Effector CD8-positive, alpha-beta T cell (primary cell): ENCODE results near the gene TRPC4AP.
"Not testable (repeated sequence)": the region's sequence is repeated elsewhere in the genome, so short reads cannot be mapped to it uniquely, and the experiment has no call there.

Experiments
- DNase-seq: peaks from one replicate; lab custom pipeline; 2025; lab: John Stamatoyannopoulos, UW

The TRPC4AP gene

DNA sequence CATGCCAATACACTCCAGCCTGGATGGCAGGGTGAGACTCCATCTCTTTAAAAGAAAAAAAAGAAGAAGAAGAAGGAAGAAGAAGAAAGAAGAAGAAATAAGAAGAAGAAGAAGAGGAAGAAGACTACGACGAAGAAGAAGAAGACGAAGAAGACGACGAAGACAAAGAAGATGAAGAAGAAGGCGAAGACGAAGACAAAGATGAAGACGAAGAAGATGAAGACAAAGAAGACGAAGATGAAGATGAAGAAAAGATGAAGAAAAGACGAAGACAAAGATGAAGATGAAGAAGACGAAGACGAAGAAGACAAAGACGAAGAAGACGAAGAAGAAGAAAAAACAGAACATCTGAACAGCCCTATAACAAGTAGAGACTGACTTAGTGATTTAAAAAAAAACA is 33.0 kb downstream of the TRPC4AP start:
- no peak for DNase-seq

- no peak for DNase-seq
Measured at GRCh38 chr20:35059110-35059509, 33.5 kb downstream of the TRPC4AP start.

DNA sequence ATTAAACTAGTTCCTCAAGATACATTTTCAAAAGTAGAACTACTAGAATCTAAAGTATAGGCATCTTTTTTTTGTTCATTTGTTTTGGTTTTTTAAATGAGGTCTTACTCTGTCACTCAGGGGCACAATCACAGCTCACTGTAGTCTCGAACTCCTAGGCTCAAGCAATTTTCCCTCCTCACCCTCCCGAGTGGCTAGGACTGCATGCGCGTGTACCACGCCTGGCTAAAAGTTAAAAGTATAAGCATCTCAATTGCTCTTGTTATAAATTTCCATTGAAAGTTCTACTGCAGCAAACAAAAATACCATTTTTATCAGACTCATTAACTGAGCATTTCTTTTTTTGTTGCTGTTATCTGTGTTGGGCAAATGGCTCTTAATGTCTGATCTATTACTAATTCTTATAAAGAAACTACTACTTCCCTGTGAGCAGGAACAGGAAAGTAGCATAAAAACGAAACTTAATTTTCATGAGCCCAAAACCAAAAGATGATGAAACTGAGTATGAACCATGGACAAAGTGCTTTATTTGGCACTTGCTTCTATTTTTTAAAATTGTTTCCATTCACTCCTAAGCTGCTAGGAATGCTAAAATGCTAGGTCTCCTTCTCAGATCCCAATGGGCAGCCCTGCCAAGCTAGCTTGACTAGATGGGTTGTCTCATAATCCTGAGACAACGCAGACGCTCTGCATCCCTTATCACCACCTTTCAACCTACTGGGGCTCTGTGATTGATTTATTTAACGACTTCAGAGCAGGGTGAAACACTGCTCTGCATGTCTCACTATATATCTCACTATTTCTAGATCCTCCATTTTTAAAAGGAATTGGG is 36.9 kb downstream of the TRPC4AP start:
- no peak for DNase-seq

- no peak for DNase-seq
Measured at GRCh38 chr20:35054814-35055213, 37.8 kb downstream of the TRPC4AP start.

DNA sequence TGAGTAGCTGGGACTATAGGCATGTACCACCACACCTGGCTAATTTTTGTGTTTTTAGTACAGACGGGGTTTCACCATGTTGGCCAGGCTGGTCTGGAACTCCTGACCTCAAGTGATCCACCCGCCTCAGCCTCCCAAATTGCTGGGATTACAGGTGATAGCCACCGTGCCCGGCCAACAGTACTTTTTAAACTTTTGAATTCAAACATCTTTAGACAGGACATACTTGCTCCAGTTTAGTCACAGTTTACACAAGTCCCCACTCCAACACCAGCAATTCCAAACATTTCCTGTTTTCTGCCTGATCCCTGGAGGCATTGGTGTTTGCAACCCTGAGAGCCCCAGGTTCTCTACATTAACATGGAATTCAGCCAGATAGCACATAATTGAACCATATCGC is 40.0 kb downstream of the TRPC4AP start:
- not testable (repeated sequence) for DNase-seq

GRCh38 chr20:35049776-35050352 is 42.7 kb downstream of the TRPC4AP start:
- DNase-seq: no peak

DNA sequence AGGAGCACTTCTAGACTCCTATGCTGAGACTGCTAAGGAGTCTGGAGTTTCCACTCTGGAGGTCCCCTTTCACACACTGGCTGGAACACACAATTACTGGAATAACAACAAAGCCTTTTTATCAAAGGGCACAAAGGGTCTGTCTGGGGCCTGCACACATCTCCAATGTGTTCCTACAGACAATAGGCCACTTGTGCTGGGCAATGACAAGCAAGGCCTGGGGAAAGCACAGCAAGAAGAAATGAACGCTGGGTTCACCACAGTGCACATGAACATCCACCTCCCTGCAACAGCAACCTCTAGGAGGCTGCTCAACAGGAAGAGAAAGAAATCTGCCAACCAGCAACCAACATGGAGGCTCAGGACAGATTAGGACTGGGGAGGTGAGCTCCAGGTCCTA is 43.9 kb downstream of the TRPC4AP start:
- no peak for DNase-seq

GRCh38 chr20:35042268-35042667 is 50.3 kb downstream of the TRPC4AP start:
- DNase-seq: no peak

DNA sequence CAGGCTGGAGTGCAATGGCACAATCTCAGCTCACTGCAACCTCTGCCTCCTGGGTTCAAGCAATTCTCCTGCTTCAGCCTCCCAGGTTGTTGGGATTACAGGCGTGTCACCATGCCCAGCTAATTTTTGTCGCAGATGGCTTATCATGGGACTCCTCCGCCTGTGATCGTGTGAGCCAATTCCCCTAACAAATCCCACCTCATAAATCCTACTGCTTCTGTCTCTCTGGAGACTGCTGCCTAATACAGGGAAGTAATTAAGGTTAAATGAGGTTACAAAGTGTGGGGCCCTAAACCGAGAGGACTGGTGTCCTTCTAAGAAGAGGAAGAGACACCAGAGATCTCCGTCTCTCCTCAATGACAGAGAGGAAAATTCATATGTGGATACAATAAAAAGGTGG is 52.0 kb downstream of the TRPC4AP start:
- no peak for DNase-seq

DNA sequence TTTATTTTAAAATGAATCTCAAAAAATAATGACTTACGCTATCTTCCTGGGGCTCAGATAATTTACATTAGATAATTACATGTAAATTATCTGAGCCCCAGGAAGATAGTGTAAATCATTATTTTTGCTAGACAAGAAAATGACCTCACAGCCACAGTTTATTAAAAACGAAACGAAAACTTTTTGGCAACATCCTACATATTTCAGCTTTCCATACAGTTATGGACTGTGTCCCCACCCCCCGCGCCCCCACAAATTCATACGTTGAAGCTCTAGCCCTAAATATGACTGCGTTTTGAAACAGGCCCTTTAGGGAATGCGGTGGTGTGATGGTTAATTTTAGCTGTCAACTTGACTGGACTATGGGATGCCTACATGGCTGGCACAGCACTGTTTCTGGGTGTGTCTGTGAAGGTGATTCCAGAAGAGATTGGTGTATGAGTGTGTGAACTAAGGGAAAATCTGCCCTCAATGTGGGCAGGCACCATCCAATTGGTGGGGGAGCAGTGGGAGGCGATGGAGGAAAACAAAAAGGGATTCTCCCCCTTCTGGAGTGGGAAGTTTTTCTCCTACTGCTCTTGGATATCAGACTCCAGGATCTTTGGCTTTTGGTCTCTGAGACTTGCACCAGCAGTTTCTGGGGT is 52.6 kb downstream of the TRPC4AP start:
- no peak for DNase-seq

DNA sequence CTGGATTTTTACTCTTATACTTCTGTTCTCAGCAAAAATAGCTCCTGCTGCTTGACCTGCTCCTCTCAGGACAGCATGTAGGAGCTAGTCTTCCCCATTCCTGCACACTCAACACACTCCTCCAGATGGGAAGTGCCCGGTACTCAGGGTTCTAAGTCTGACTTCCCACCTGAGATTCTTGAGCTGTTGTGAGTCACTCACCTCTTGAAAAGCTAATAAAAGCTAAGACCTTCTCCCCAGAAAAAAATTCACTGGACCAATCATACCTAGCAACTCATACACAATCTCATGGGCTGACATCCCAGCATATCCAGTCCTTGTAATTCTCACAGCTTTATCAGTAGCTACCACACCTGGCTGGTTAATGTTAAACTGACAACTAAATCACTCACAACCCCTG is 53.5 kb downstream of the TRPC4AP start:
- DNase-seq: no peak

DNA sequence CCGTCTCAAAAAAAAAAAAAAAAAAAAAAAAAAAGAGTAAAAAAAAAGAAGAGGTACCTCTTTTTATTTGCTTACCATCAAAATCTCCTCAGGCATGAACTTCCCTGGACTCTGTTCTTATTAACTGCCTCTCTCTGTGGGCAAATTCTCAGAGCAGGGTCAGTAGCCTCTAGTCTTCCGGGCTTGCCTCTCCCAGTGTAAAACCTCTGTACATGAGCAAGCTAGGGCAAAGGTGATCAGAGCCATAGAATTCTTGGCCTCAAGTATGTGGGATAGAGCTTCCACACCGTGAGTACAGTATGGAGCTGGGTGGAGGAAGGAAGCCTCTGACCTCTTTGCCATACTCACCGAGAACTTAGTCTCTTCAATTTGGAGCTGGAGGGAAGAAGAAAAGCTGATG is 58.5 kb downstream of the TRPC4AP start:
- DNase-seq: no peak

DNA sequence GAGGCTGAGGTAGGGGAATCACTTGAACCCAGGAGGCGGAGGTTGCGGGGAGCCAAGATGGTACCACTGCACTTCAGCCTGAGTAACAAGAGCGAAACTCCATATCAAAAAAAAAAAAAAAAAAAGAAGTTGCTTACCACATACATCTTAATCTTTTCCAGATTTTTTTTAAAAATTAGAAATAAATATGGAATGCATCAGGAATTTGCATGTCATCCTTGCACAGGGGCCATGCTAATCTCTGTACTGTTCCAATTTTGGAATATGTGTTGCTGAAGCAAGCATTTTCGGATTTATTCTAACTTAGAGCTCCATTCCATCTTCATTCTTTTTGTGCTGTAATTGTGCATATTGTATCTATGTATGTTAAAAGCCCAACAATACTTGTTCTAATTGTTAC is 62.5 kb downstream of the TRPC4AP start:
- DNase-seq: no peak

DNA sequence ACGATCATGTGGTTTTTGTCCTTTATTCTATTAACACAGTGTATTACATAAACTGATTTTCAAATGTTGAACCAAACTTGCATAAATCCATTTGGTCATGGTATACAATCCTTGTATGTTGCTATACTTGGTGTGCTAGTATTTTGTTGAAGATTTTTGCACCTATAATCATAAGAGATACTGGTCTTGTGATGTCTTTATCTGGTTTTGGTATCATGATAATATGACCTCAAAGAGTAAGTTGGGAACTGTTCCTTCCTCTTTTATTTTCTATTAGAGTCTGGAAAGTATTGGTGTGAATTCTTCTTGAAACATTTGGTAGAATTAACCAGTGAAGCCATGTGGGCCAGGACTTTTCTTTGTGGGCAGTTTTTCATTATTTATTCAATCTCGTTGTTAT is 65.3 kb downstream of the TRPC4AP start:
- no peak for DNase-seq

DNA sequence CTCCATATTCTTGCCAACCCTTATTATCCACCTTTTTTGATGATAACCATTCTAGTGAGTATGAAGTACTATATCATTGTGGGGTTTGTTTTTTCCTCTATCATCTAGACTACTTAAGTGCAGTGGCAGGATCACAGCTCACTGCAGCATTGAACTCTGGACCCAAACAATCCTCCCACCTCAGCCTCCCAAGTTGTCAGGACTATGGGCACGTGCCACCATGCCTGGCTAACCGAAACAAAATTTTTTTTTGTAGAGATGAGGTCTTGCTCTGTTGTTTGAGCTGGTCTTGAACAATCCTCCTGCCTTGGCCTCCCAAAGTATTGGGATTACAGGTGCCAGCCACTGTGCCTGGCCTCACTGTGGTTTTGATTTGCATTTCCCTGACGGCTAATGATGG is 67.5 kb downstream of the TRPC4AP start:
- DNase-seq: no peak

GRCh38 chr20:35023624-35024023 is 69.0 kb downstream of the TRPC4AP start:
- DNase-seq: no peak

DNA sequence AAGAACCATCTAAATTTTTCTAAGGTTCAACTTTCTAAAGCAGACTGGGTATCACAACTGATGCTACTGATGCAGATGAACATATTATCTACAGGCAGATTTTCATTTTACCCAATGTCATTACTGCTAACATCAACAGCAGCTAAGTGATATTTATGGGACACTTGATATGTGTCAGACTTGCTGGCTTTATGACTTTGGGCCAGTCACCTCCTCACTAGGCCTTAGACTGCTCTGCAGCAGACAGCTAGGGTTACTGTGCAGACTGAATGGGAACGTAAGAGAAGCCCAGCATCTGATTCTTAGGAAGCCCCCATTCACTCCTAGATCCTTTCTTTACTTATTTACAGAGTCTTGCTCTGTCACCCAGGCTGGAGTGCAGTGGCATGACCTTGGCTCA is 70.8 kb downstream of the TRPC4AP start:
- no peak for DNase-seq

GRCh38 chr20:35021063-35021462 is 71.5 kb downstream of the TRPC4AP start:
- no peak for DNase-seq

DNA sequence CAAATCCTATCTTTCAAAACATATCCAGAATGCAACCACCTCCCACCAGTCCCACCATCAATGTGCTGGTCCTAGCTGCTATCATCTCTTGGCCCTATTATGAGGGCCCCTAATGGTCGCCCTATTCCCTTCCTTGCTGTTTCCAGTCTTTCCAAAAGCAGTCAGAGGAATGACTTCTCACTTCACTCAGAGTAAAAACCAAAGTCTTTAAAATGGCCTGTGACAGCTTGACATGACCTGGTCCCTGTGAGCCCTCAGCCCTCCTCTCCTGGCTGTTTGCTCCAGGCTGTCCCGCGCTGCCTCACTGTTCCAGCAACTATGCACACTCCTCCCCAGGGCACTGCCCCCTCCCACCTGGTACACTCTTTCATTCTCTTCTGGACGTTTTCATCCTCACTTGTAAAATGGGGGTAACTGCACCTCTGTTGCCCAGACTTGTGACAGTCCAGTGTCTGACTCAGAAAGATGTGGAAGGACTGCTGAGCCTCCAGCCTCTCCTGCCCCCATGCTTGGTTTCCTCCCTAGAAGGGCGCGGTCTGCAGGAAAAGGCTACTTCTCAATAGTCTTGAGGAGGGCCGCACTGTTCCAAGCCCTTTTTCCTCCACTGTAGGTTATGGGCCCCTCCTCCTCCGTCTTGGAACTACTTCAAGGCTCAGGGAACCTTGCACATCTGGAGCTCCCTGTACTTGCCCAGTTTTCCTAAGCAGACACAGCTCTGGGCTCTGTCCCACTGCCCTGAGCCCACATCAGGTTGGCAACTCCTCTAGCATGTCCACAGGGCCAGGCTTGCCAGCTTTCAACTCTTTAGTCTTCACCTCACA is 72.3 kb downstream of the TRPC4AP start:
- DNase-seq: no peak

DNA sequence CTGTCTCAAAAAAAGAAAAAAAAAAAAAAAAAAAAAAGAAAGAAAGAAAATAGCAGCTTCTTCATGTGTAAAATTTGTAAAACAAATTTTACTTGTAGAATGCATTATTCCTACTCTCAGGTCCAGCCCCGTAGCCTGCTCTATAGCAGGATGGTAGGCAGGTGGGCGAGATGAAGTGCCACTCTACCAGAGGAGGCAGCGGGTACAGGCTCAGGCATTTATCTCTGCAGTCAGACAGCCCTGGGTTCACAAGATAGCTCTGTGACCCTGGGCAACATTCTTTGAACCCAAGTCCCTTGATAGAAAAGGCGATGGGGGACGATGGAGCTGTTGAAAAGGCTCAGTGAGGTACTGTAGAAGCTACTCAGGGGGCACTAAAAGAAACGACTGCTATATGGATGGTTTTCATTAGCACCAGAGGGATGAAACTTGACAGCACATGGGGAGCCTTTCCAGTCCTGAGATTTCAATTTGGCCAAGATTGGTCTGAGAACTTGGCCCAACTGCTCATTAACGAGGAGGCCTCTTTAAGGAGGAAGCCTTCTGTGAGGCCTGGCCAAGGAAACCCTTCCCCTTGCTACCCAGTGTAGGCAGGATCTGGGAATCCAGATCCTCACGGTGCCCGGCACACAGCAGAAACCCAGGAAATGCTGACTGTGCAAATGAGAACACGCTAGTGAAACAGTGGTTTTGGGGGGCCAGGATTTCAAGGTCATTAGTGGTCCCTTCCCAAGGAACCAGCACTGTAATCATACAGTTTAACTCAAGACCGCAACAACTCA is 73.8 kb downstream of the TRPC4AP start:
- DNase-seq: no peak

DNA sequence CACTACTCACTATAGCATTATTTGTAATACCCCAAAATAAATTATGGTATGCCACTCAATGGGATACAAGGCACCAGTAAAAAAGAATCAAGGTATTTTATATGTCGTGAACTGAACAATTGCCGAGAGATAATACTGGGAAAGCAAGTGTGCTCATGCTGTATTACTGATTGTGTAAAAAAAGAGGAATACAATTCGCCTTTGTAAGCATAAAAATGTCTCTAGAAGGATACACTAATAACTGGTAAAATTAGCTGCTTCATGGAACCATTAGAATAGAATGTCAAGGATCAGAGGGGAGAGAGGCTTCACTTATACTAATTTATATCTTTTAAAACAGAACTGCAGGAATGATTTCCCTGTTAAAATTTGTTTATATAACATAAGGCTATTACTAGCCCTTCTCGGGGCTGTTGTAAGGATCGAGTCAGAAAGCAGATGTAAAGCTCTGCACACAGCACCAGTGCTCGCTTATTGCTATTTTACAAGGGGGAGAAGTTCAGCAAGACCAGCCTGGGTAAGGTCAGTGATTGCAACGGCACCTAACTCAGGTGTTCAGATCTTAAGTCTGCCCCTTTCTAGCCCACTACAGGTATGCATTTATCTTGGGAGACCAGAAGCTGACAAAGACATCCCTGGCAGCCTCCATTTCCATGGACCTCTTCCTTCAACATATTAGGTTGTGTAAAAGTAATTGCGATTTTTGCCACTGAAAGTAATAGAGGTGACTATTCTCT is 75.3 kb downstream of the TRPC4AP start:
- no peak for DNase-seq
